Neural cell (in vitro differentiated cells): ENCODE results near the gene AHNAK2.

Source experiments
- CTCF ChIP-seq: fragments of 450-650 bp; IDR thresholded peaks from 2 replicates; pipeline ENCODE4 v1.5.1; 2014; ENCODE audit warnings: antibody characterized with exemption, mild to moderate bottlenecking, moderate library complexity; ENCODE audit not compliant: poor library complexity, severe bottlenecking
- EP300 ChIP-seq: fragments of 450-650 bp; conservative IDR thresholded peaks from 2 replicates; pipeline ENCODE4 v1.6.1; 2014; ENCODE audit warnings: antibody characterized with exemption, mild to moderate bottlenecking, moderate library complexity; ENCODE audit not compliant: poor library complexity, severe bottlenecking
- EZH2 ChIP-seq: fragments of 200-600, 300-800 bp; shearing (Covaris generic), sonication (generic); IDR thresholded peaks from 2 replicates; pipeline ENCODE4 v1.6.1; 2014; ENCODE audit warnings: antibody characterized with exemption, low read length, borderline replicate concordance, mild to moderate bottlenecking; ENCODE audit not compliant: insufficient read depth, poor library complexity, severe bottlenecking

- no peak for TF ChIP-seq EZH2
- no peak for TF ChIP-seq CTCF
- no peak for TF ChIP-seq EP300
These were observed 13.6 kb downstream of the AHNAK2 start for GRCh38 chr14:104964546-104964945.
